ENCODE results near the gene FMNL2. TPM values are rescaled to one million over a fixed set of nuclear protein-coding genes. Genes with fewer than 3 reads are reported as not detected.
"Not testable (repeated sequence)": the region's sequence is repeated elsewhere in the genome, so short reads cannot be mapped to it uniquely, and the experiment has no call there.

The FMNL2 gene
- total RNA-seq, 1 donor from 2014 or later = 69.7 TPM

GRCh38 chr2:152522446-152522845 is 187.5 kb downstream of the FMNL2 start:
- not testable (repeated sequence) for DNase-seq (ENCODE audit: low read depth)

GRCh38 chr2:152523091-152523490 is 188.1 kb downstream of the FMNL2 start:
- DNase-seq (ENCODE audit: low read depth) = peak; percentile 49

- peak; percentile 74 for DNase-seq (ENCODE audit: low read depth)
These were observed 190.4 kb downstream of the FMNL2 start for GRCh38 chr2:152525277-152525838.

DNA sequence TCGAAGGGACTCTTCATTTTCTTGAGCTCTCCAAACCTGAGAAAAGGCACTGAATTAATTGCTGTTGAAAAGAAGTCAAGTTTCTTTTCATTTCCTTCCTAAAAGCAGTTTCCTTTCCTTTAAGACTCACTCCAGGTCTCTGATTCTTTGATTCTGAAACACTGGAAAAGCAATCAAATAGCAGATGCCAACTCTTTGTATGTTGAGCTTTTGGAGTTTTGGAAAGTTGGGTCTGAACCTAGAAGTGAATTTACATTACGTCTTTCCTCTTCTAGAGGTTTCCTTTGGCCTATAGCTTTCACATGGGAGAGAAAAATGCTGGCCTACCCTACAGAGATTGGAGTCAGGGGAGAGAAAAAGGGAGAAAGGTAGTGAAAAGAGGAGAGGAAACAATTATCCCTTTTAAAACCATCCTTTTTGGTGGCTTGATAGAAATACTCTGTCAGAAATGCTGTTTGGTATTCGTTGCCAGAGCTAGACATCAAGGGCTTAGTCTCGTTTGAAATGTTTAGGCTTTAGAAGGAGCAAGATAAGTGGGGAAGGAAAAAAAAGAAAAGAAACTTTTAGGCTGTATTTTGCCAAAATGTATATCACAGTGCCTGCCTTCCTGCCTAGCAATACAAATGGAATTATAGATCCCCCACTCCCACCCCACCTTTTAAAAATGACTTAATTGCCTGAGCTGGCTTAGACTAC is 194.6 kb downstream of the FMNL2 start:
- DNase-seq (ENCODE audit: low read depth) = no peak

DNA sequence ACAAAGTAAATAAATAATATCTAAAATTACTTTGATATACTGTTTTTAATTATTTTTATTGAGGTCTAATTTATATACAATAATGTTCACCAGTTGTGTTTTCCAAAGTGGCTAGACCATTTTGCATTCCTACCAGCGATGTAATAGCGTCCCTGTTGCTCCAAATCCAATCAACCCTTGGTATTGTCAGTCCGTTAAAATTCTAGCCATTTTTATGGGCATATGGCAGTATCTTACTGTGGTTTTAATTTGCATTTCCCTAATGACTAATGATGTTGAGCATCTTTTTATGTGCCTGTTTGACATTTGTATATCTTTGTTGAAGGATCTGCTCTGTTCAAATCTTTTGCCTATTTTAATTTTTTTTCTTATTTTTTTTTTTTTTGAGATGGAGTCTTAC is 197.3 kb downstream of the FMNL2 start:
- DNase-seq (ENCODE audit: low read depth) = no peak

DNA sequence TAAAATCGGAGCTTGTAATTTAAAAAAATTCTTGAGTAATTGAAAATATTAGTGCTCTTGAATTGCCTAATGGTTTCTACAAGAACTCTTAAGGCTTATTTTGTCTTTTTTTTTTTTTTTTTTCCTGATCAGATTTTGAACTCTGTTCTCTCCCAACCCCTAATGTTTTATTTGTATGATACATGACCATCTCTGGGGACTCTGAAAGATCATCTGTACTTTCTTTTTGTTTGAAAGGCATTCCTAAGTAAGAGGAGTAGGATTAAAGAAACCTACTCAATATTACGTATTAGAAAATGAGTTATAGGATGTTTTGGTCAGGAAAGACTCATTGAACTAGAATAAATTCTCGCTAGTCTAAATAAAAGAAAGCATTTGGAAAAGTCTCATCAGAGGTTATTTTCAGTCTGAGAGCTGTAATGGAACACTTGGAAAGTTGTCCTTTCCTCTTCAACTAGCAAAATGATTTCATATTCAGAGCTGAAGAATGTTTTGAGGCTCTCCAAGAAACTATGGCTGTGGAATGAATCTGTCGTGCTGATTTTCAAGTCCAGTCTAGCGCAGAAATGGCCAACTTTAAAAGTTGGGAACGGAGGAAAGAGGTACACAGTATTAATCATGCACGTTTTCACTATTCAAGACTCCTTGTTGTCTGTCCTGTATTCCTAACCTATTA is 199.6 kb downstream of the FMNL2 start:
- no peak for DNase-seq (ENCODE audit: low read depth)

DNA sequence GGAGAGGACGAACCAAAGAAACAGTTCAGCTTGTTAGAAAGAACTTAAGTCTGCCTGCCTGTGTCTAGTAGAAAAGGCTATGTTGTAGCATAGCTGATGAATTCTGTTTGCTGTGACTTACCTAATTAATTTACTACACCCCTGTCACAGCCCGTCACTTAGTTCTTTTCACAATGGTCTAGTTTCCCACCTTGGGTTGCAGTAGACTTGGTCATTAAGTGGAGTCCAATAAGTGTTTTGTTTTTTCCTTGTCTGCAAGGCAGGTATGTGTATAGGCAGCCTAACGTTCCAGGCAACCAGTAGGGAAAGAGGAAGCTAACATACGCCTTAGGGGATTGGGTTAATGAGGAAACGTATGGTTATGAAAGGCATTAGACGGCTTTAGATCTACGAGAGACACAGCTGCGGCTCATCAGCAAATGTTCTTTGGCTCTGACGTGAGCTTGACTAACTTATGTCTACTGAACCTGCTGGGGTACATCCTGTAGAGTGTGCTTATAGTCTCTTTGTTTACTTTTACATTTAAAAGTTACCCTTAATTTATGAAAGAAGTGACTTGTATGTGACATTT is 202.2 kb downstream of the FMNL2 start:
- no peak for DNase-seq (ENCODE audit: low read depth)

DNA sequence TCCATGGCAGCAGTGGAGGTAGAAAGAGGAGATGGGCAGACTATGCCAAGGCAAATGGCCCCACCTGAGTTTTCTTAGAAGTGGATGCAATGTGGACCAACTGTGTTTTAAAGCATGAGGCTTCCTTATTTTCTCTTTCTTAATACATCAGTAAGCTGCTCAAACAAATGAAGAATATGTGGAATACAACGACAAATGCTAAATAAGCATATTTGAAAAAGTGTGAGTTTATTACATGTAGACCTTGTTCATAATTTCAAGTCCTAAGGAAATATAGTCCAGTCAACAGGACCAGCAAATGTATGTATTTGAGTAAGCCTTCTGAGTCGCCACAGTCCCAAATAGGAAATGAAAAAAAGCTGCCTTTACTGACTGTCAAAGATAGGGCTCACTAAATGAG is 204.4 kb downstream of the FMNL2 start:
- no peak for DNase-seq (ENCODE audit: low read depth)

DNA sequence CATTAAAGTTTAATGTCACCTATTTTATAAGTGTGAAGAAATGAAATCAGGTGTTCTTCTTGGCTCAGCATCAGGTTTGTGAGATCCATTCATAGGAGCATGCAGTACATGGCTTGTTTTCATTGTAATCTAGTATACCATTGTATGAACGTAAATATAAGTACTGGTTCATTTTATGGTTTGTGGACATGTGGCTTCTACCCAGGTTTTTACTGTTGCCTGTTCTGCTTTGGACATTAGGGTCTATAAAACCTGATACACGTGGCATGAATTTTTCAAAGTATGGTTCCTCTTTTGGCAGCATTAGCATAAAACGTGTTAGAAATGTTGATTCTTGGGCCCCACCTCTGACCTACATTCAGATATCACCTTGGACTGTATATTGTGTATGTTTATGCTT is 206.7 kb downstream of the FMNL2 start:
- DNase-seq (ENCODE audit: low read depth) = no peak

DNA sequence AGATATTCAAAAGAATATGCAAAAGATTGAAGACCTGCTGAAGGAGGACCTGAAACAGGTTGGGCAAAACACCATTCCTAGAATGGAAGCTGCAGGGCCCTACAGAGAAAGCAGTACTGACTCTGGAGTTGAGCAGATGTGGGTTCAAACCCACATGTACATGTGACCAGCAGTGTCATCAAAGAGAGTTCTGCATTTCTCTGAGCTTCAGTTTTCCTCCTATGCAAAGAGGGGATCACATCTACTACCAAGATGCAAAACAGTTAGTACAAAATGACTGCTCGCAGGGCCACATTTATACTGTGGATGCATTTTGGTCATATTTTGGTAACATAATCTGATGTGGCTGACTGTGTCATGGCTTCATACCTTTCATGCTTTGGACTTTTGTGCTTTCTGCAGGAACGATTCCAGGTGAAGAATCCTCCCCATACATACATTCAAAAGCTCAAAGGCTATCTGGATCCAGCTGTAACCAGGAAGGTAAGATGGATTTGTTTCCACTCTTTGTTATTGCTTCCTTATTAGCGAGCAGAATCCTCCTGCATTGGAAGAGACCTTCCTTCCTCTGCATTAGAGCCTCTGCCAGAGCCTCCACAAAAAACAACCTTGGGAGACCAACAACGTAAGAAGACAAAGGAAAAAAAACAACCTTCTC is 207.5 kb downstream of the FMNL2 start:
- DNase-seq (ENCODE audit: low read depth) = no peak

- peak; percentile 98 for DNase-seq (ENCODE audit: low read depth)
These were observed 208.1 kb downstream of the FMNL2 start for GRCh38 chr2:152542995-152543481.

- no peak for DNase-seq (ENCODE audit: low read depth)
These were observed 208.7 kb downstream of the FMNL2 start for GRCh38 chr2:152543717-152544116.

- DNase-seq (ENCODE audit: low read depth) = no peak
These were observed 209.7 kb downstream of the FMNL2 start for GRCh38 chr2:152544638-152545037.

- peak; percentile 47 for DNase-seq (ENCODE audit: low read depth)
These were observed 211.4 kb downstream of the FMNL2 start for GRCh38 chr2:152546230-152546837.

DNA sequence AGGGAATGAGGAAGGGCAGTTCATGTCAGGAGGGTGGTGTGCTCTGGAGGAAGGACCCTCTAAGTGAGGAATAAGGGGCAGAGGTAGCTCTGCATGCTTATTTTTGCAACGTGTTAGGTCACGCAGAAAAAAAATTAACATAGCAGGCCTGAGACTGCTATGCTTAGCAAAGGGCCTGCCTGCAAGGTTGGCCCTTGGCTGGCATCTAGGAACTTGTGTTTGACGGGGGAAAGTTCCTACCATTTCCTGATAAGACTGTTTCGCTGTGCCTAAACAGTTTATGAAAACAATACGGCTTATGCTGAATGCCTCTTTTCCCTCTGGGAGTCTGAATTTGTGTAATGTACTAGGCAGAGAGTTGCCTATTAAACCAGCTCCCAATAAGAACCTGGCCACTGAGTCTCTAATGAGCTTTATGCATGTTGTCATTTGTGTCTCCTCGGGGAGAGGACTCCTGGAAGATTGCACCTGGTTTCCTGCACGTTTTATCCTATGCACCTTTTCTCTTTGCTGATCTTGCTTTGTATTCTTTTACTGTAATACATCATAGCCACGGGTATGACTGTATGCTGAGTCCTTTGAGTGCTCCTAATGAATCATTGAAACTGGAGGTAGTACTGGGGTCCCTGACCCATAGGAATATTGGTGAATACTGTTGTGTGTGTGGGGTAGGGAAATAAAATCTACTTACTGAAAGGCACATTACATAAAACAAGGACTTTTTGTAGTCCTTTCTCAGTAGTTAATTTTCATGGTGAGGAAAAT is 213.3 kb downstream of the FMNL2 start:
- no peak for DNase-seq (ENCODE audit: low read depth)

- DNase-seq (ENCODE audit: low read depth) = peak; percentile 46
These were observed 214.0 kb downstream of the FMNL2 start for GRCh38 chr2:152548996-152549395.

- peak; percentile 91 for DNase-seq (ENCODE audit: low read depth)
These were observed 214.4 kb downstream of the FMNL2 start for GRCh38 chr2:152549423-152549822.

- no peak for DNase-seq (ENCODE audit: low read depth)
These were observed 215.4 kb downstream of the FMNL2 start for GRCh38 chr2:152550386-152550785.

DNA sequence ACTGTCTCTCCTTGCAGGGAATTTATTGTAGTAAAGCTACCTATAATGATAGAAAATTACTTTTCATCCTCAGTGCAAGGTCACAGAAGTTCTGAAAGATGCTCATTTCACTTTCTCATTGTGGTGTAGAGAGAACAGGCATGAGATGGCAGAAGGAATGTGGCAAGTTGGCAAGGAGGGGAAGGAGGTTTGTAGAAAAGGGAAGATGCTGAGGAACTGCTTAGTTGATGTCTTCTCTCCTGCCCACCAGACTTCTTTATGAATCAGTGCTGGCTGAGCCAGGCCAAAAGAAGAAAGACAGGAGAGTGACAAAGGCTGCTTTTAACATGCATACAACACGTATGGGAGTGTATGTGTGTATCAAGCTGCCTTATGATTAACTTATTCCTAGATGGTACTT is 217.9 kb downstream of the FMNL2 start:
- no peak for DNase-seq (ENCODE audit: low read depth)

- no peak for DNase-seq (ENCODE audit: low read depth)
These were observed 218.5 kb downstream of the FMNL2 start for GRCh38 chr2:152553518-152553917.

GRCh38 chr2:152555048-152555447 is 220.1 kb downstream of the FMNL2 start:
- DNase-seq (ENCODE audit: low read depth) = no peak
